Adipocyte (in vitro differentiated cells): ENCODE data around the gene CHN2.

Experiments
- DNase-seq: peaks from one replicate; pipeline ENCODE4 v3.0.0-alpha.2; 2015; ENCODE audit warnings: low read depth
- H3K27me3 ChIP-seq: replicated peaks from 2 replicates; pipeline ENCODE4 v1.7.0; 2013; ENCODE audit warnings: mild to moderate bottlenecking, low read length, moderate library complexity; ENCODE audit not compliant: control insufficient read depth, insufficient read depth
- H3K36me3 ChIP-seq: 2 replicates; pipeline ENCODE4 v1.7.0; 2013; ENCODE audit warnings: low read length, mild to moderate bottlenecking, moderate library complexity; ENCODE audit not compliant: control insufficient read depth, insufficient read depth, severe bottlenecking
- H3K4me1 ChIP-seq: 2 replicates; pipeline ENCODE4 v1.7.0; 2013; ENCODE audit warnings: mild to moderate bottlenecking, low read length, moderate library complexity; ENCODE audit not compliant: control insufficient read depth, insufficient read depth
- H3K4me3 ChIP-seq: 2 replicates; pipeline ENCODE4 v1.7.0; 2013; ENCODE audit warnings: mild to moderate bottlenecking, low read length, moderate library complexity
- H3K9ac ChIP-seq: 2 replicates; pipeline ENCODE4 v1.7.0; 2013; ENCODE audit warnings: mild to moderate bottlenecking, low read length, moderate library complexity
- H3K9me3 ChIP-seq: 2 replicates; pipeline ENCODE4 v1.7.0; 2013; ENCODE audit warnings: mild to moderate bottlenecking, low read length, moderate library complexity; ENCODE audit not compliant: control insufficient read depth

CHN2 gene

DNA sequence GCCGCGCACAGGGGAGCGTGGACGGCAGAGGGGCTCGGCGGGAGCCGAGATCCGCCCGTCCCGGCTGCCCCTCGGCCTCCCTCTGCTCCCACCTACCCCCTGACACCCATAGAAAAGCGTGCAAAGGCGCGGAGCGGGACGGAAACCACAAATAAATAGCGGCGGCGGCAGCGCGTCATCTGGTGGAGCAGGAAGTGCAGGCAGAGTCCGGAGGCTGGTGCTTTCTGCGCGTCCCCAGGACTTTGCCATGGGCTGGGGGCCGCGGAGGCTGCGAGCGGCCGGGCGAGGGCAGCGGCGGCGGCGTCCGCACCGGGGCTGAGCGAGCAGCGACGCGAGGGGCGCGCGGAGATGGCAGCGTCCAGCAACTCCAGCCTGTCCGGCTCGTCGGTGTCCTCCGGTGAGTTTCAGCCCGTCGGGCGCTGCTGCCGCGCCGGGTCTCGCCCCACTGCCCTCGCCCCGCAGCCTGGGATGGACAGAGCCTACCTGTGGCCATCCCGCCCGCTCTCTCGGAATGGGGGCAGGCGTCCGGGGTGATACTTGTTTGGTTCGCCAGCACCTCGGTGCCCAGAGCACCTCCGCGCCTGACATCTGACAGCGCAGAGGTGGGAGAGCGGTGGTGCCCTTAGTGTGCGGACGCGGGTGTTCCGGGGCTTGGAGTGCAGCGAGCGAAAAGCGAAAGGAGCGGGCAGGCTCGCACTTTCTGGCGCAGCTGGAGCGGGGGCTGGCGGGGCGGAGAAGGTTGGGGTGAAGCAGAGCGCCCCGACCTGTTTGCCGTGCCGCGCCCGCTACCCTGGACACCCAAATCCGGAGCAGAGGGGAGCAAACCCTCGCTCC is at the start of gene CHN2:
Gene CHN2, plus strand, starts transcription at position 182 of the 834 bp plus-strand sequence.
- peak; percentile 45 for DNase-seq
- Histone ChIP-seq H3K36me3 (no peaks in the 10 kb centered on the region), H3K4me1 (no peaks in the 10 kb centered on the region), H3K9me3 (no peaks in the 10 kb centered on the region), H3K4me3 (peak within 1 kb of the TSS; percentile 83), H3K27me3 (peaks cover 57% of the 10 kb centered on the region), H3K9ac (peak within 1 kb of the TSS; percentile 57)

DNA sequence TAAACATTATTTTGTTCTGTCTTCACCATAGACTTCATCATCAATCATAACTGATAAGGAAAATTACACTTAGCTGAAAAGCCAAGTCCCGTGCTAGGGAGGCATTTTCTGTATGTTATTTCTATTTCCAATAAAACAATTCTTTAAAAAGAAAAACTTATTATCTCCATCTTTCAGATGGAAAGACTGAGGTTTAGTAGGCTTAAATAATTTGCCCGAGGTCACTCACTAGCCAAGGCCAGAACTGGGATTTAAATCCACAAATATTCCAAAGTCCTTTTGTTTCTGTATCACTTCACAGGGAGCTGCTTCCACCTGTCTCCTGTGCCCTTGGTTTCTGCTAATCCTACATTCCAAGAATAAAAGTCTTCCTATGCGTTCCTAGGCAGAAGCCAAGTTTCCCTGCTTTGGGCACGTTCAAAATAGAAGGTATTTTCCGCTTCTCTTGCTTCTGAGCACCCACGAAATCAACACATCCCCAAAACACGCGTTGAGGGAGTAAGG is 49.0 kb upstream of the CHN2 start:
- H3K9me3 ChIP-seq, result peaks cover 3% of the 10 kb centered on the region
- DNase-seq, result no peak
- H3K36me3 ChIP-seq, result no peaks in the 10 kb centered on the region
- H3K9ac ChIP-seq, result peak overlapping the region; percentile 34
- peak overlapping the region; percentile 74 for H3K4me3 ChIP-seq
- H3K27me3 ChIP-seq, result peaks cover 47% of the 10 kb centered on the region
- H3K4me1 ChIP-seq, result peaks cover 22% of the 10 kb centered on the region

DNA sequence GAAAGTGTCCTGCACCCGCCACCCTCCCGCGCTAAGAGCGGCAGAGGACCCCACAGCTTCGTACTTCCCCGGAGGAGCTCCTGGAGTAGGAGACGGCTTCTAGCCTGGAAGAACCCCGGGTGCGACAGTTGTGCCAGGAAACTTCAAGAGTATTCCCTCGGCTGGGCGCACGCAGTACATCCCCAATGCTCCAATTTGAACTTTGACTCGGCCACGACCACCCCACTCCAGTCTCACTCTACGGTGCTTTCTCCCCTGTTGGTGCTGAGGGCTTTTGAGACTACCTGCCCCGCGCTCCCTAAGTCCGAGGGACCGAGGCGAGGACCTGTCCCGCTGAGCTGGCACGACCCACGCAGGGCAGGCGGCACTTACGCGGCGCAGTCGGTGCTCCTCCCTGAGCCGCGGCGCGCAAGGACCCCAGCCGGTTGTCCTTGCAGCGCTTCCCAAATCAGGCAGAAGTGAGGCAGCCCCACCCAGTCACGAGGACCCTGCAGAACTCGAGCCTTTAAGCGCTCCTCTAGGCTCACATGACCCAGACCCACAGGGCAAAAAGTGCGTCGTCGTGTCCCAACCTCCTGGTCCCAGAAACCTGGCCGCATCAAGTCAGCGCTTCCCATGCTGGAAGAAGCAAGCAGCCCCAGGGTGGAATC is 48.4 kb upstream of the CHN2 start, which contains the start of gene CPVL:
Gene CPVL, minus strand, starts transcription at position 481 of the 650 bp plus-strand sequence. CDS start 25,476 bp downstream, outside the sequence.
- peak within 1 kb of the TSS; percentile 47 for H3K9ac ChIP-seq
- peaks cover 3% of the 10 kb centered on the region for H3K9me3 ChIP-seq
- H3K36me3 ChIP-seq, result no peaks in the 10 kb centered on the region
- H3K27me3 ChIP-seq, result peaks cover 50% of the 10 kb centered on the region
- peaks cover 18% of the 10 kb centered on the region for H3K4me1 ChIP-seq
- DNase-seq, result no peak
- peak within 1 kb of the TSS; percentile 74 for H3K4me3 ChIP-seq

- peaks cover 18% of the 10 kb centered on the region for H3K4me1 ChIP-seq
- H3K9me3 ChIP-seq, result peaks cover 3% of the 10 kb centered on the region
- no peak for DNase-seq
- H3K27me3 ChIP-seq, result peaks cover 53% of the 10 kb centered on the region
- no peaks in the 10 kb centered on the region for H3K36me3 ChIP-seq
- peak overlapping the region; percentile 47 for H3K9ac ChIP-seq
- peak overlapping the region; percentile 74 for H3K4me3 ChIP-seq
Observed at GRCh38 chr7:29146888-29147609, 47.5 kb upstream of the CHN2 start.

DNA sequence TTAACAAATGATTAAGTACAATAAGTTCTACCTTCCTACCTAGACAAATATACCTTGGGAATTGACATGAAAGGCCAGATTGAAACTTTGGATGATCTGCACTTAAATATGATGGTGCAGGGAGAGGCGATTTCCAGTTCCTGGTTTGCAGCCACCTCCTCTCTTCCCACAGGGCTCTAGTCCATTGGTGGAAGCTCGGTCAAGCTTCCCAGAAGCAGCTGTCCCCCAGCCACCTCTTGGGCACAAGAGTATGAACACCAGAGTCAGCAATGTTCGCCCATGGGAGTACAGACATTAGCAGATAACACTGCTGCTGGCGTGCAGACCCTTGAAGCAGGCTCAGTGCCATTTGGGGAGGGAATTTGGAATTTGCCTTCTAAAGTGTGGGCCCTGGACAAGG is 46.8 kb upstream of the CHN2 start:
- Histone ChIP-seq H3K9me3 (peaks cover 3% of the 10 kb centered on the region), H3K36me3 (no peaks in the 10 kb centered on the region), H3K4me1 (peaks cover 18% of the 10 kb centered on the region), H3K27me3 (peaks cover 50% of the 10 kb centered on the region), H3K4me3 (no peak overlapping the region), H3K9ac (no peak overlapping the region)
- no peak for DNase-seq

DNA sequence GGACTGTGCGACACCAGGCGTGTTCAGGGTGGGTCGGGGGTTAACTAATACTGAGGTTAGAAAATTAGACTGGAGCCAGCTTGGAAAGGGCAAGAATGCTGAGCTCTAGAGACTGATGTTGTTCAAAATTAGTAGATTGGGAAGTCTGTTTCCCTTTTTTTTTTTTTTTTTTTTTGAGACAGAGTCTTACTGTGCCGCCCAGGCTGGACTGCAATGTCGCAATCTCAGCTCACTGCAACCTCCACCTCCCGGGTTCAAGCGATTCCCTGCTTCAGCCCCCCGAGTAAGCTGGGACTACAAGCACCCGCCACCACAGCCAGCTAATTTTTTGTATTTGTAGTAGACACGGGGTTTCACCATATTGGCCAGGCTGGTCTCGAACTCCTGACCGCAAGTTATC is 45.5 kb upstream of the CHN2 start:
- Histone ChIP-seq H3K9ac (no peak overlapping the region), H3K9me3 (peaks cover 3% of the 10 kb centered on the region), H3K36me3 (no peaks in the 10 kb centered on the region), H3K27me3 (peaks cover 45% of the 10 kb centered on the region), H3K4me3 (no peak overlapping the region), H3K4me1 (peaks cover 18% of the 10 kb centered on the region)
- DNase-seq, result no peak

- H3K9ac ChIP-seq, result no peak overlapping the region
- H3K4me3 ChIP-seq, result no peak overlapping the region
- peaks cover 3% of the 10 kb centered on the region for H3K9me3 ChIP-seq
- H3K27me3 ChIP-seq, result peaks cover 27% of the 10 kb centered on the region
- no peak for DNase-seq
- peaks cover 16% of the 10 kb centered on the region for H3K4me1 ChIP-seq
- H3K36me3 ChIP-seq, result no peaks in the 10 kb centered on the region
Observed at GRCh38 chr7:29150856-29151255, 43.7 kb upstream of the CHN2 start.

GRCh38 chr7:29154076-29154475 is 40.5 kb upstream of the CHN2 start:
- peaks cover 14% of the 10 kb centered on the region for H3K27me3 ChIP-seq

DNA sequence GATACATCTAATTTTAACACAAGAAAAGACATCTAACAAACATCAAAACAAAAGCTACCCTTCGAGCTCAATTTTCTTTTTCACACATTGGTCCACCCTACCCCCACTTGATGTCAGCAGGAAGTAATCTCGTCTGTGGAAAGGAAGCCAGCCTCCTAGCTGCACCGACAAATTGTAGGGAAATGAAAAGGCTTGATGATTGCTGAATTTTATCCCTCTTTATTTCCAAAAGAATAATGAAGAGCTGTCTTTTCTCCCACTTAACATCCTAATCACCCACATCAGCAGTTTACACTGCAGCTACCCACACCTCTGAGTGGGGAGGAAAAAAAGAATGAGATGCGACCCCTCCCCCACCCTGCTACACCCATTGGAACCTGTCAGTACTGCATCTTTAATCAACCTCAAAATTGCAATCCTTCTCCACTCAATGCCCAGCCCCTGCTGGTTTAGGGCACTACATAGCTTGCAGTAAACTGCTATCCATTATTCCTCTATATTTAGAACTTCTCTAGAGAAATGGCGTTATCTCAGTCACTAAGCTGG is 37.6 kb upstream of the CHN2 start:
- Histone ChIP-seq H3K36me3 (no peaks in the 10 kb centered on the region), H3K4me3 (no peak overlapping the region), H3K9ac (no peak overlapping the region), H3K27me3 (peaks cover 8% of the 10 kb centered on the region), H3K9me3 (no peaks in the 10 kb centered on the region), H3K4me1 (no peaks in the 10 kb centered on the region)
- no peak for DNase-seq

More at GRCh38 chr7:29154076-29154475, 40.5 kb upstream of the CHN2 start:
- Histone ChIP-seq H3K9me3 (peaks cover 3% of the 10 kb centered on the region), H3K4me3 (no peak overlapping the region), H3K9ac (no peak overlapping the region), H3K4me1 (no peaks in the 10 kb centered on the region), H3K36me3 (no peaks in the 10 kb centered on the region)
- DNase-seq, result no peak

GRCh38 chr7:29158795-29159423 is 35.7 kb upstream of the CHN2 start:
- H3K4me3 ChIP-seq, result no peak overlapping the region
- H3K9me3 ChIP-seq, result no peaks in the 10 kb centered on the region
- H3K4me1 ChIP-seq, result no peaks in the 10 kb centered on the region
- no peaks in the 10 kb centered on the region for H3K36me3 ChIP-seq
- no peak for DNase-seq
- H3K9ac ChIP-seq, result no peak overlapping the region
- no peaks in the 10 kb centered on the region for H3K27me3 ChIP-seq
